ENCODE data around the gene ASZ1.

The ASZ1 gene

GRCh38 chr7:117349570-117349969 is 77.7 kb downstream of the ASZ1 start:
- no peaks in the 10 kb centered on the region for H3K36me3 ChIP-seq (ENCODE audit: control insufficient read depth, insufficient read depth, low read length)
- TF ChIP-seq, protein P1, sequence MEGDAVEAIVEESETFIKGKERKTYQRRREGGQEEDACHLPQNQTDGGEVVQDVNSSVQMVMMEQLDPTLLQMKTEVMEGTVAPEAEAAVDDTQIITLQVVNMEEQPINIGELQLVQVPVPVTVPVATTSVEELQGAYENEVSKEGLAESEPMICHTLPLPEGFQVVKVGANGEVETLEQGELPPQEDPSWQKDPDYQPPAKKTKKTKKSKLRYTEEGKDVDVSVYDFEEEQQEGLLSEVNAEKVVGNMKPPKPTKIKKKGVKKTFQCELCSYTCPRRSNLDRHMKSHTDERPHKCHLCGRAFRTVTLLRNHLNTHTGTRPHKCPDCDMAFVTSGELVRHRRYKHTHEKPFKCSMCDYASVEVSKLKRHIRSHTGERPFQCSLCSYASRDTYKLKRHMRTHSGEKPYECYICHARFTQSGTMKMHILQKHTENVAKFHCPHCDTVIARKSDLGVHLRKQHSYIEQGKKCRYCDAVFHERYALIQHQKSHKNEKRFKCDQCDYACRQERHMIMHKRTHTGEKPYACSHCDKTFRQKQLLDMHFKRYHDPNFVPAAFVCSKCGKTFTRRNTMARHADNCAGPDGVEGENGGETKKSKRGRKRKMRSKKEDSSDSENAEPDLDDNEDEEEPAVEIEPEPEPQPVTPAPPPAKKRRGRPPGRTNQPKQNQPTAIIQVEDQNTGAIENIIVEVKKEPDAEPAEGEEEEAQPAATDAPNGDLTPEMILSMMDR (IDR thresholded peaks at IDR 0.05; ENCODE audit: insufficient read depth, low read length, poor library complexity, severe bottlenecking): no peak
- no peak for DNase-seq (ENCODE audit: extremely low read depth, insufficient read length)
- H3K27me3 ChIP-seq (replicated peaks; ENCODE audit: control insufficient read depth, insufficient read depth, low read length): no peaks in the 10 kb centered on the region
- H3K4me3 ChIP-seq (replicated peaks; ENCODE audit: low read depth, low read length): no peak overlapping the region

DNA sequence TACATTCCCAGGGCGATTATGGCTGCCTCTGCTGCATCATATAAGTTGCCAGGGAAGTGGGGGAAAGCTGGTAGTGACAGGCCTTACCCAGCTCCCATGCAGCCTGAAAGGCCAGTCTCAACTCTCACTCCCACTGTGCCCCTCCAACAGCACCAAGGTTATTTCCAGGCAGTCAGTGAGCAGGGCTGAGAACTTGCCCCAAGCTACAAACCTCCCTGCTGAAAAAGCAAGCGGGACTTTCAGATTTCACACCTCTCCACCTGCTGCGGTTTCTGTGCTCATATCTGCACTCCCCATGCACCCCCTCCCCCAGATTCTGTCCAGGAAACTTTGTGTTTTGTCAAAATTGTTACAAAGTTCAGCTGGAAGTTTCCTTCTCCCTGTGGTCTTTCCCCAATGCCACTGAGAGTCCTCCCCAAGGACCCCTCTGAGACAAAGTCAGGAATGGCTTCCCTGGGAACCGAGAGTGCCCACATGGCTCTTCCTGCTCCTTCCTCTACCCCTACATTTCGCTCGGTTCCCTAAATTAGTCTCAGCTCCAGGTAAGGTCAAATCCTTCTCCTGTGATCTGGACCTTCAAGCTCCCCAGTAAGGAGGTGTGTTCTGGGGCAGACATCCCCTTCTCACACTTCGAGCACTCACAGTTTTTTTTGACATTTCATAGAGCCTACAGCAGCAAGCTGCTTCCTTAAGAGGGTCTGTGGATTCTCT is 79.2 kb downstream of the ASZ1 start:
- H3K36me3 ChIP-seq (ENCODE audit: control insufficient read depth, insufficient read depth, low read length): no peaks in the 10 kb centered on the region
- no peak overlapping the region for H3K4me3 ChIP-seq (replicated peaks; ENCODE audit: low read depth, low read length)
- TF ChIP-seq, protein P1 (IDR thresholded peaks at IDR 0.05; ENCODE audit: insufficient read depth, low read length, poor library complexity, severe bottlenecking): no peak
- no peaks in the 10 kb centered on the region for H3K27me3 ChIP-seq (replicated peaks; ENCODE audit: control insufficient read depth, insufficient read depth, low read length)
- DNase-seq (ENCODE audit: extremely low read depth, insufficient read length): peak; percentile 65

- Histone ChIP-seq H3K36me3 (ENCODE audit: control insufficient read depth, insufficient read depth, low read length) (no peaks in the 10 kb centered on the region), H3K4me3 (replicated peaks; ENCODE audit: low read depth, low read length) (no peak overlapping the region), H3K27me3 (replicated peaks; ENCODE audit: control insufficient read depth, insufficient read depth, low read length) (no peaks in the 10 kb centered on the region)
- DNase-seq (ENCODE audit: extremely low read depth, insufficient read length): no peak
- TF ChIP-seq, protein P1 (IDR thresholded peaks at IDR 0.05; ENCODE audit: insufficient read depth, low read length, poor library complexity, severe bottlenecking): no peak
Observed at GRCh38 chr7:117347480-117347879, 79.8 kb downstream of the ASZ1 start.

DNA sequence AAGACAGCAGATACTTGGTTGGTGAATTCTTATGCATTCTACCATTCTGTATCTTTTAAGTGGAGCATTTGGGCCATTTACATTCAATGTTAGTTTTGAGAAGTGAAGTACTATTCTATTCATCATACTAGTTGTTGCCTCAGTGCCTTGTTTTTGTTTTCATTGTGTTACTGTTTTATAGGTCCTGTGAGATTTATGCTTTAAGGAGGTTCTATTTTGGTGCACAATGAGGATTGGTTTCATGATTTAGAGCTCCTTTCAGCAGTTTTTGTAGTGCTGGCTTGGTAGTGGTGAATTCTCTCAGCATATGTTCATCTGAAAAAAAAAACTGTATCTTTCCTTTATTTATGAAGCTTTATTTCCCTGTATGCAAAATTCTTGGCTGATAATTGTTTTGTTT is 81.1 kb downstream of the ASZ1 start:
- TF ChIP-seq, protein P1 (IDR thresholded peaks at IDR 0.05; ENCODE audit: insufficient read depth, low read length, poor library complexity, severe bottlenecking): no peak
- Histone ChIP-seq H3K36me3 (ENCODE audit: control insufficient read depth, insufficient read depth, low read length) (no peaks in the 10 kb centered on the region), H3K27me3 (replicated peaks; ENCODE audit: control insufficient read depth, insufficient read depth, low read length) (no peaks in the 10 kb centered on the region), H3K4me3 (replicated peaks; ENCODE audit: low read depth, low read length) (no peak overlapping the region)
- DNase-seq (ENCODE audit: extremely low read depth, insufficient read length): no peak

DNA sequence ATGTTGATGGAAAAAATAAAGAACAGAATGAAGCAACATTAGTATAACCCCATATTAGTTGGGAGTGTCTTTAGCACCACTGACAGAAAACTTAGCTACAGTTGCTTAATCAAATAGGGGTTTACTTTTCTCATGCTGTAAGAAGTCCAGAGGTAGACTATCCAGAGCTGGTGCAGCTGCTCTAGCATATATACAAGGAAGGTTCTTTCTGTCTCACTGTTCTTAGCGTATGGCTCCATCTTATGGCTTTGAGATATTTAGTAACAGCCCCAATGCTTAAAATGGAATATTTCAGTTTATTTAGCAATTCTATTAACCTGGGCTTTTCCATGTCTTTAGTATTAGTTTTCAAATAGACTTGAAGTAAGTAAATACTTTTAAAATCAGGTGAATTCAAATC is 89.3 kb downstream of the ASZ1 start:
- Histone ChIP-seq H3K27me3 (replicated peaks; ENCODE audit: control insufficient read depth, insufficient read depth, low read length) (no peaks in the 10 kb centered on the region), H3K4me3 (replicated peaks; ENCODE audit: low read depth, low read length) (no peak overlapping the region), H3K36me3 (ENCODE audit: control insufficient read depth, insufficient read depth, low read length) (no peaks in the 10 kb centered on the region)
- TF ChIP-seq, protein P1 (IDR thresholded peaks at IDR 0.05; ENCODE audit: insufficient read depth, low read length, poor library complexity, severe bottlenecking): no peak
- DNase-seq (ENCODE audit: extremely low read depth, insufficient read length): no peak

- Histone ChIP-seq H3K36me3 (ENCODE audit: control insufficient read depth, insufficient read depth, low read length) (no peaks in the 10 kb centered on the region), H3K27me3 (replicated peaks; ENCODE audit: control insufficient read depth, insufficient read depth, low read length) (no peaks in the 10 kb centered on the region), H3K4me3 (replicated peaks; ENCODE audit: low read depth, low read length) (no peak overlapping the region)
- DNase-seq (ENCODE audit: extremely low read depth, insufficient read length): no peak
- TF ChIP-seq, protein P1 (IDR thresholded peaks at IDR 0.05; ENCODE audit: insufficient read depth, low read length, poor library complexity, severe bottlenecking): no peak
Observed at GRCh38 chr7:117333168-117333567, 94.1 kb downstream of the ASZ1 start.

All from GM06990 (cell line).